Stimulated activated CD4-positive, alpha-beta T cell treated with anti-CD3 and anti-CD28 coated beads, Interleukin-4, amount 100 ng/mL, for 48 hours (primary cell): ENCODE results near the gene SF1.

Source experiments
- DNase-seq, 2 donors: peaks; one replicate each; pipeline ENCODE4 v3.0.0-alpha.2; 2020; ENCODE audit warnings: low read depth in 2 of 2

SF1 gene

GRCh38 chr11:64784813-64785581 is 6.7 kb upstream of the SF1 start:
- no peak for DNase-seq

GRCh38 chr11:64778223-64778472 is 194 bp downstream of the SF1 start:
- no peak for DNase-seq

GRCh38 chr11:64777449-64778222 is 706 bp downstream of the SF1 start:
- DNase-seq = peak; percentile 73 to 76

- DNase-seq = no peak
Observed at GRCh38 chr11:64776875-64777274, 1.5 kb downstream of the SF1 start.

- DNase-seq = no peak
Observed at GRCh38 chr11:64776425-64776824, 1.9 kb downstream of the SF1 start.

- DNase-seq = no peak
Observed at GRCh38 chr11:64774144-64774543, 4.2 kb downstream of the SF1 start.

- DNase-seq = no peak
Observed at GRCh38 chr11:64772303-64773018, 5.9 kb downstream of the SF1 start.

- no peak for DNase-seq
Observed at GRCh38 chr11:64771861-64772260, 6.5 kb downstream of the SF1 start.

GRCh38 chr11:64770120-64770519 is 8.2 kb downstream of the SF1 start:
- no peak for DNase-seq

- DNase-seq = no peak
Observed at GRCh38 chr11:64769283-64769682, 9.1 kb downstream of the SF1 start.

- no peak for DNase-seq
Observed at GRCh38 chr11:64768300-64768694, 10.0 kb downstream of the SF1 start.

GRCh38 chr11:64767344-64768299 is 10.7 kb downstream of the SF1 start:
- DNase-seq = peak; percentile 80 to 87

GRCh38 chr11:64766881-64767280 is 11.5 kb downstream of the SF1 start:
- DNase-seq = no peak

GRCh38 chr11:64765851-64766665 is 12.3 kb downstream of the SF1 start:
- DNase-seq = no peak

GRCh38 chr11:64765291-64765850 is 13.0 kb downstream of the SF1 start:
- no peak for DNase-seq

- no peak for DNase-seq
Observed at GRCh38 chr11:64764753-64765152, 13.6 kb downstream of the SF1 start.

- DNase-seq = no peak
Observed at GRCh38 chr11:64764040-64764611, 14.2 kb downstream of the SF1 start.

GRCh38 chr11:64763526-64764039 is 14.8 kb downstream of the SF1 start:
- DNase-seq = no peak

GRCh38 chr11:64762674-64763525 is 15.4 kb downstream of the SF1 start:
- no peak for DNase-seq
